ENCODE results near the gene FARP1.
"Not testable (repeated sequence)": the region's sequence is repeated elsewhere in the genome, so short reads cannot be mapped to it uniquely, and the experiment has no call there.

FARP1 gene

DNA sequence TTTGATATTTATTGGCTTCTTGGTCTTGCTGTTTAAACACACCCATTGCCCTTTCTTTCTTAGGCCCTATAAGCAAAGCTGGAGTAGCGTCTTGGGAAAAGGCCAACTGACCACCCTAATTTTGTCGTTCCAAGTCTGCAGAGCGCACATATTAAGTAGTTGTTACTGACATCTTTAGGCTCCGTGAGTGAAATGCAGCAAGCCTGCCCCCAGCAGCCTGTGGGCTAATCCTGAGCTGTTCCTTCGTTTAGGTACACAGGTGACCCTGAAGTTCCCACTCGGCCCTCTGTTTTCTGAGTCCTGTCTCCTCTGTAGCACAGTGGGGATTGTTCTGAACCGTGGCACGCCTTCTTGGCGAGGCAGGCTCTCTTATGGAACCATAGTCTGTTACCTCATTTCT lies 263.5 kb downstream of the FARP1 start:
- no peak for DNase-seq

GRCh38 chr13:98406971-98407370 lies 264.1 kb downstream of the FARP1 start:
- no peak for DNase-seq

DNA sequence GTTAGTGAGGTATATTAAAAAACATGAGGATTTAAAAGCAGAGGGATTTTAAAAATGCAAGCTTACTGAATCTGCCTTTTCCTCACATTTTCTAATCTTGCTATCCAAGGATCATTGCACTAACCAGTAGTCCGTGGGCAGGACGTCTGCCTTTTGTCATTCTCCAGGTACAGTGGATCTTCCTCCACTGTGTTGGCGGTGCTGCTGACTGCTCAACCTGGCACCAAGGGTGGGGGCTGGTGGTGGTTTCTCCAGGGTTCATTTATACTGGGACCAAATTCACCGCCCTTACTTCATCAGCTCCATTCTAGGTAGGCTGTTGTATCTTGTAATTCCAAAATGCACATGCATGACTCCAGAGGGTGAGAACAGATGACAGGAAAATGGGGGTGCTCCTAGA lies 264.7 kb downstream of the FARP1 start:
- DNase-seq = no peak

- no peak for DNase-seq
Observed at GRCh38 chr13:98409281-98409680, 266.4 kb downstream of the FARP1 start.

- DNase-seq = no peak
Observed at GRCh38 chr13:98410612-98411011, 267.7 kb downstream of the FARP1 start.

DNA sequence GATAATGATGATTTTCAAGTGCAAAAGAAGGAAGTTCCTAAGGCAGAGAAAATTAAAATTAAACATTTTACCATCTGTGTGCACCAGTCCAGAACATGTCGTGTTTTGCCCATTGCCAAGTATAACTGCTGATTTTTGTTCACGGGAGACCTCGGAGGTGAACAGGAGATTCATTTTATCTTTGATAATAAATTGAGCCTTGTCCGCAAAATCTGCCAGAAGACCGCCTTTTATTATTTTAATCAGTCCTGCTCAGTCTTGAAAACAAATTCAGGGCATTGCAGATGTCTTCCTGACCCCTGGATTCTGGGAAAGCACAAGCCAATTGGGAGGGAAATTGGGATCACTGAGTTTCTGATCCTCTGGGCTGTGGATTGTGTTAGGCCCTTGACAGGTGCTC lies 268.1 kb downstream of the FARP1 start:
- DNase-seq = no peak

GRCh38 chr13:98411617-98412265 lies 268.8 kb downstream of the FARP1 start:
- no peak for DNase-seq

- DNase-seq = not testable (repeated sequence)
Observed at GRCh38 chr13:98413278-98413677, 270.4 kb downstream of the FARP1 start.

DNA sequence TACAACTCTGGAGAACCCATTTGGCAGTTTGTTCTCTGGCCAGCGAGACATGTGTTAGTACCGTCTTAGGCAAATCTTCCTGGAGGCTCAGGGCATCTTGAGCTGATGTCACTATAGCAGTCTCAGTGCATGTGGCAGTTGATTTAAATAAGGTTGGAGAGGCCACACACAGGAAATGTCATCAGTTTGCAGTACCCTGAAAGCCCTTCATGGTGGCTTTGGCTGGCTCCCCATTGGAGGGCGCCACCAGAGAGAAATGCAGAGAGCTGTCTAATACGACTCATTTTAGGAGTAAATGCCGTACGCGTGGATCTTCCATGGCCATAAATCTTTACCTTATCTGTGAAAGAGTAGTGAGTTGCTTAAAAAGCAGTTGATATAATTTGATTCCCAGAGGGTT lies 270.9 kb downstream of the FARP1 start:
- DNase-seq = no peak

DNA sequence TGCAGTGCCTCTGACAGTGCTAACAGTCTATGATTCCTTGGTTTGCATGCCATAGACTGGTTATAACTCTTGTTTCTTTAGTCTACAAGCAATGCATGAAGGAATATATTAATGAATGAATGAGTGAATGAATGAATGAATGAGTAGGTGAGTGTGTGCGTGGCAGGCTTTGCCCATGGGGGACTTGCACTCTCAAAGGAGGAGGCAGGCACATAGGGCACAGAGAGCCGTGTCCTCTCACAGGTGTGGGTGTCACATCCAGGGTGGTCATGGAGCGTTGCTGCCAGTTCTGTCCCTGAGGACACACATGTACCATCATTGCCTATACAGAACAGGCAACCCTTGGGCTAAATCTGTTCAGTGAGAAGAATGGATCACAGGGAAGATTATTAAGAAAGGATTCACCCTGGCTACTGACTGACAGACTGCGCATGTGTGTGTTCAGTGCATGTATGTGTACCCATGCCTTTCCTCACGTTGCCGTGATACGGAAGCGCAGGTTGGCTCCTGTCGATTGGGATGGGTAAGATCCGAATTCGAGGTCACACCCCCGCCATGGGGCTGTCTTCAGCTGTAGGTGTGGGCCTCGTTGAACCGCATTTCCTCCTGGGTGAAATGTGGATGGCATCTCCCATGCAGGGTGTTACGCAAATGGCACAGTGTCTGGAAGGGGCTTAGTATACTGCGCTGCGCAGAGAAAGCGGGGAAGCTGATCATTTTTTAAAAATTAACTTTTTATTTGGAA lies 272.6 kb downstream of the FARP1 start:
- DNase-seq = no peak

- DNase-seq = no peak
Observed at GRCh38 chr13:98416408-98416807, 273.5 kb downstream of the FARP1 start.

GRCh38 chr13:98419786-98420553 lies 277.1 kb downstream of the FARP1 start:
- no peak for DNase-seq

DNA sequence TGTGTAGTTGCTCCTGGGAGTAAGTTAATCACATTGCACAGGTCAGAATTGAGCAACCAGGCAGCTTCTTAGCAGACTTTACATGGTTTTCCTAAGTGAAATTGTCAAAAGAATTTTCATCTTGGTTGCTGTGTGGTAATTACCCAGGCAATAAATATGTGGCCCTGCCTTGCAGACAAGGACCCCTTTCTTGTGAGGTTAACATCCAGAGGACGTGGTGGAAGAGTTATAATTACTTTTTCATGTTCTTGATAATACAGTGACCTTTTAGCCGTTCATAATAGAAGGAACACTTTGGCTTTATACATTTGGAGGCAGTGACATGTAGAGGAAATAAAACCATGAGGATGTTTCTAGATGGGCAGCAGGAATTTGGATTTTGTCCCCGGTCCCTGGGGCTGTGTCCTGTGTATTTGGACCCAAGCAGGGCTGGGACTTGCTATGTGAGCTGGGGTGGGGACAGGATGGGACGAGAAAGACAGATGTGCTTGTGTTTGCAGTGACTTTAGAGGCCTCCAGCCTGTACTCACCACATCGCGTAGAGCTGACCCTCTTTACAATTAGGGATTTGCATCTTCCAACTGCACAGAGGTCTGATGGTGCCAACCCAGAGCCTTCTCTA lies 277.8 kb downstream of the FARP1 start:
- no peak for DNase-seq

GRCh38 chr13:98422046-98422445 lies 279.2 kb downstream of the FARP1 start:
- no peak for DNase-seq

DNA sequence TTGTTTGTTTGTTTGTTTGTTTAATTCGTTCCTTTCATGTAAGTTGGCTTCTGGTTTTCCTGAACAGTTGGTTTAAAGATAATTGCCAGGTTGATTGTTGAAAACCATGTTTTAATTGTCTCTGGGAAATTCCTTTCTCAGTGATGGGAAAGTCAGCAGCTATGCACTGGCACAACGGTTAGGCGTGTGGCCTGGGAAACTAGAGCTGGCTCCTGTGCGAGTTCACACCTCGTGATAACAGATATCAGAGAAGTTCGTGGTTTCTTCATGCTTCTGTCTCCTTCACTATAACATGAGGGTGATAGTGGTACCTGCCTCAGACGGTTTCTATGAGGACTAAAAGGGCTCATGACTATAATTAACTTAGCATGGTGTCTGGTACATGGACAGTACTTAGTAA lies 280.5 kb downstream of the FARP1 start:
- DNase-seq = no peak

- no peak for DNase-seq
Observed at GRCh38 chr13:98427331-98427995, 284.6 kb downstream of the FARP1 start.

DNA sequence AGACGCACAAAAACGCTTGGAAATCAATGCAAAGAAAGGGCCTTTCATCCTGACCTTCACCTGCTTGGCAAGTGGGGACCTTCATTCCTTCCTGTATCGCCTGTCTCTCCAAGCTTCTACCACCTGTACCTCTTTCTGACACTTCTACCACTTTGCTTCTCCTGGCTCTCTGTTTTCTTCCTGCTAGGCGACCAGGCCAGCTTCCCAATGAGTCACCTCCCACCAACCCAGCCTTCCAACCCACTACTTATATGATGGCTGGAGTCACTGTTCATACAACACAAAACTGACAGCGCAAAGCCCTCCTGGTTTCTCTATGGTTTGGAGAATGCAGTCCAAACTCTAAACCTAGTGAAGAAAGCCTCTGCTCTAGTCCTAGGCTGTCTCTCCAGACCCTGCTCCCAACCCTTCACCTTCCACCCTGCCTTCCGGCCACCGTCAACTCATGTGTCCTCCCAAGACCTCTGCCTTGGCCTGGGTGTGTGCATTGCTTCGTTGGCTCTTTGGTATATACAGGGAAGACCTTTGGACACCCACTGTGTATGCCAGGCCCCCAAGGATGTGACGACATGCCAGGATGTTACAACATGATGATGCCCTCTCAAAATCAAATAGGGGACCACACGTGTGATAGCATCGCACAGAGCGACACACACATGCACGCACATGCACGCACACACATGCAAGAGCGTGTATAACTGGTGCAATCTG lies 285.5 kb downstream of the FARP1 start:
- DNase-seq = no peak

DNA sequence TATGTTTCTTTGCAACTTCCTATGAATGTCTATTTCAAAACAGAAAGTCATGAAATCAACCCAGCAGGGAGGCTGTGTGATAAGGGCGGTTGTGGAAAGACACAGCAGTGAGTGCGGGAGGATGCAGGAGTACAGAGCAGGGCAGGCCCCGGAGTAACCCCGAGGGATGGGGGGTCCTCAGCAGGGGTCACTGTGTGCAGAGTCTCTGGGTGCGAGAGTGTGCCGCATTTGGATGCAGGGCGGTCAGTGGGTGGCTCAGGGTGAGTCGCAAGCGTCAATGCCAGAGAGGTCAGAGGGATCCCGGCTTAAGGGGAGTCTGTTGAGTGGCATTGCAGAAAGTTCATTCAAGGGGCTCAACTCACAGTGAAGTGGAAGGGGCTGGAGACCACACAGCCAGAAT lies 286.2 kb downstream of the FARP1 start:
- no peak for DNase-seq

- no peak for DNase-seq
Observed at GRCh38 chr13:98429531-98429930, 286.6 kb downstream of the FARP1 start.

GRCh38 chr13:98429977-98430736 lies 287.3 kb downstream of the FARP1 start:
- no peak for DNase-seq

GRCh38 chr13:98432638-98433037 lies 289.7 kb downstream of the FARP1 start:
- no peak for DNase-seq

- DNase-seq = no peak
Observed at GRCh38 chr13:98433654-98434053, 290.8 kb downstream of the FARP1 start.
